ENCODE data around the gene ACTG1. TPM values are rescaled to one million over a fixed set of nuclear protein-coding genes. Genes with fewer than 3 reads are reported as not detected.

Gene ACTG1
- total and polyA plus RNA-seq, 2 of the 13 experiments (the other 11 are each of a cell fraction or from before 2014, with no cell fraction given) = 973 to 1,138 TPM

DNA sequence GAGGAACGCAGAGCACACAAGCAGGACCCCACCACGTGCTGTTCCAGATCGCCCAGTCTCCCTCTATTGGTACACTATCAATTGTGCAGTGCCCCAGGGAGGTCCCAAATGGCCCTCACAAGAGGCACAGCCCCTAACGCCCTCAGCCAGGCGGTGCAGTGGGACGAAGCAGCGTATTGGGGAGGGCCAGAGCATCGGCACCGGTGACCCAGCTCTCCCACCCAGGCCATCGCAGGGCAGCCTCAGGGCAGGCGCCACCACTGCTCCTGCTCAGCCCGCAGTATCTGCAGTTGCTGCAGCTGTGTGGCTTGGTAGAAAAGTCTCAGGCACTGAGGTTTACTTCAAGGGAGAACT, 45.5 kb upstream of the ACTG1 start:
- intact Hi-C loops (cut with micrococcal nuclease; ENCODE audit: unreplicated experiment) = loop anchor here (2.0 kb wide), 1 partner anchor 43 kb away; no protein-coding TSS in a partner anchor
- POLR2A ChIA-PET = no interaction called here

More for the DNA sequence above, 45.5 kb upstream of the ACTG1 start:
- H3K36me3 ChIP-seq (replicated peaks in 1 of 2; ENCODE audit: control insufficient read depth in 1 of 2, insufficient read depth in 2 of 2, low read length in 2 of 2) = peaks cover 20 to 47% of the 10 kb centered on the region in 2 experiments
- CTCF ChIA-PET (ENCODE audit: low intra/inter-chr PET ratio, low total read pairs) = interaction anchor here (1.8 kb wide), 1 partner anchor 43 kb away, joined by 12 read pairs; no protein-coding TSS in a partner anchor
- no peak overlapping the region for H3K4me3 ChIP-seq (replicated peaks in 1 of 3; ENCODE audit: insufficient read depth in 1 of 3, low read depth in 2 of 3, low read length in 3 of 3)
- H4K20me1 ChIP-seq (ENCODE audit: insufficient read depth, low read length) = no peaks in the 10 kb centered on the region
- WGBS (ENCODE audit: low lambda C conversion rate) = 100% methylated on average over 12 of the region's 12 CpGs
- H3K79me2 ChIP-seq (ENCODE audit: insufficient read depth, low read length) = no peaks in the 10 kb centered on the region
- no peak overlapping the region for H3K27ac ChIP-seq (ENCODE audit: extremely low read length, insufficient read depth, low read length)
- no peak for FAIRE-seq
- no peak overlapping the region for H3K9ac ChIP-seq (ENCODE audit: insufficient read depth, low read depth, low read length)
- H3K4me1 ChIP-seq (ENCODE audit: insufficient read depth, low read length) = peaks cover 32% of the 10 kb centered on the region
- no peak for DNase-seq (ENCODE audit: low spot score)
- TF ChIP-seq ZNF558 (CRISPR knock-in tag; IDR thresholded peaks at IDR 0.05; ENCODE audit: borderline replicate concordance) (no peak), RBM22 (optimal IDR thresholded peaks at IDR 0.05; ENCODE audit: low read length) (peak; percentile 70), ZKSCAN5 (CRISPR knock-in tag; IDR thresholded peaks at IDR 0.05) (no peak)
- TF ChIP-seq, protein P1, sequence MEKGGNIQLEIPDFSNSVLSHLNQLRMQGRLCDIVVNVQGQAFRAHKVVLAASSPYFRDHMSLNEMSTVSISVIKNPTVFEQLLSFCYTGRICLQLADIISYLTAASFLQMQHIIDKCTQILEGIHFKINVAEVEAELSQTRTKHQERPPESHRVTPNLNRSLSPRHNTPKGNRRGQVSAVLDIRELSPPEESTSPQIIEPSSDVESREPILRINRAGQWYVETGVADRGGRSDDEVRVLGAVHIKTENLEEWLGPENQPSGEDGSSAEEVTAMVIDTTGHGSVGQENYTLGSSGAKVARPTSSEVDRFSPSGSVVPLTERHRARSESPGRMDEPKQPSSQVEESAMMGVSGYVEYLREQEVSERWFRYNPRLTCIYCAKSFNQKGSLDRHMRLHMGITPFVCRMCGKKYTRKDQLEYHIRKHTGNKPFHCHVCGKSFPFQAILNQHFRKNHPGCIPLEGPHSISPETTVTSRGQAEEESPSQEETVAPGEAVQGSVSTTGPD (CRISPR knock-in tag; IDR thresholded peaks at IDR 0.05) = no peak
- TF ChIP-seq, protein P2, sequence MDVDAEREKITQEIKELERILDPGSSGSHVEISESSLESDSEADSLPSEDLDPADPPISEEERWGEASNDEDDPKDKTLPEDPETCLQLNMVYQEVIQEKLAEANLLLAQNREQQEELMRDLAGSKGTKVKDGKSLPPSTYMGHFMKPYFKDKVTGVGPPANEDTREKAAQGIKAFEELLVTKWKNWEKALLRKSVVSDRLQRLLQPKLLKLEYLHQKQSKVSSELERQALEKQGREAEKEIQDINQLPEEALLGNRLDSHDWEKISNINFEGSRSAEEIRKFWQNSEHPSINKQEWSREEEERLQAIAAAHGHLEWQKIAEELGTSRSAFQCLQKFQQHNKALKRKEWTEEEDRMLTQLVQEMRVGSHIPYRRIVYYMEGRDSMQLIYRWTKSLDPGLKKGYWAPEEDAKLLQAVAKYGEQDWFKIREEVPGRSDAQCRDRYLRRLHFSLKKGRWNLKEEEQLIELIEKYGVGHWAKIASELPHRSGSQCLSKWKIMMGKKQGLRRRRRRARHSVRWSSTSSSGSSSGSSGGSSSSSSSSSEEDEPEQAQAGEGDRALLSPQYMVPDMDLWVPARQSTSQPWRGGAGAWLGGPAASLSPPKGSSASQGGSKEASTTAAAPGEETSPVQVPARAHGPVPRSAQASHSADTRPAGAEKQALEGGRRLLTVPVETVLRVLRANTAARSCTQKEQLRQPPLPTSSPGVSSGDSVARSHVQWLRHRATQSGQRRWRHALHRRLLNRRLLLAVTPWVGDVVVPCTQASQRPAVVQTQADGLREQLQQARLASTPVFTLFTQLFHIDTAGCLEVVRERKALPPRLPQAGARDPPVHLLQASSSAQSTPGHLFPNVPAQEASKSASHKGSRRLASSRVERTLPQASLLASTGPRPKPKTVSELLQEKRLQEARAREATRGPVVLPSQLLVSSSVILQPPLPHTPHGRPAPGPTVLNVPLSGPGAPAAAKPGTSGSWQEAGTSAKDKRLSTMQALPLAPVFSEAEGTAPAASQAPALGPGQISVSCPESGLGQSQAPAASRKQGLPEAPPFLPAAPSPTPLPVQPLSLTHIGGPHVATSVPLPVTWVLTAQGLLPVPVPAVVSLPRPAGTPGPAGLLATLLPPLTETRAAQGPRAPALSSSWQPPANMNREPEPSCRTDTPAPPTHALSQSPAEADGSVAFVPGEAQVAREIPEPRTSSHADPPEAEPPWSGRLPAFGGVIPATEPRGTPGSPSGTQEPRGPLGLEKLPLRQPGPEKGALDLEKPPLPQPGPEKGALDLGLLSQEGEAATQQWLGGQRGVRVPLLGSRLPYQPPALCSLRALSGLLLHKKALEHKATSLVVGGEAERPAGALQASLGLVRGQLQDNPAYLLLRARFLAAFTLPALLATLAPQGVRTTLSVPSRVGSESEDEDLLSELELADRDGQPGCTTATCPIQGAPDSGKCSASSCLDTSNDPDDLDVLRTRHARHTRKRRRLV (CRISPR knock-in tag; IDR thresholded peaks at IDR 0.05) = no peak
- in situ Hi-C loops (cut with HindIII; ENCODE audit: extremely low pct_ligation_motif_present, low pct_unique_long_range_greater_than_20kb) = no loop called here
- H3K9me3 ChIP-seq (ENCODE audit: low read length) = no peaks in the 10 kb centered on the region
- no peak overlapping the region for H2AFZ ChIP-seq (ENCODE audit: low read length)
- no TSS peak for BruUV-seq (replicated peaks)
- ATAC-seq = no peak
- no peaks in the 10 kb centered on the region for H3K27me3 ChIP-seq (ENCODE audit: control insufficient read depth in 1 of 2, insufficient read depth in 2 of 2, low read length in 2 of 2)
- H3K4me2 ChIP-seq (ENCODE audit: low read depth, low read length) = no peak overlapping the region
